Endometrial microvascular endothelial cells (primary cell): Measurements from ENCODE around the gene PTPRJ. TPM values are rescaled to one million over a fixed set of nuclear protein-coding genes. Genes with fewer than 3 reads are reported as not detected.

Experiments
- total RNA-seq: library from RNA; depleted of rRNA; stranded (reverse); fragments of >200 nt; gene quantifications from one replicate; pipeline ENCODE4 v1.2.3, GENCODE V29; 2015; ENCODE audit errors: inconsistent ontology term

Gene PTPRJ
- total RNA-seq, 1 donor from 2014 or later, result 10.8 TPM

Other genes with a start within 250 kb of the PTPRJ start
- 64.0 TPM for gene FNBP4, start 213.2 kb upstream of the PTPRJ start, total RNA-seq
- gene NUP160, start 132.2 kb upstream of the PTPRJ start, total RNA-seq, result 18.7 TPM
- gene OR4B1, start 236.3 kb downstream of the PTPRJ start, total RNA-seq, result not detected